GM21423 (cell line): Measurements from ENCODE around the gene FGD2.

Experiments
- ATAC-seq: cut with Tn5 transposase; IDR thresholded peaks from one replicate; pipeline ENCODE4 v1.9.1; 2021; ENCODE audit warnings: mild to moderate bottlenecking, moderate library complexity; ENCODE audit not compliant: unreplicated experiment

Gene FGD2

DNA sequence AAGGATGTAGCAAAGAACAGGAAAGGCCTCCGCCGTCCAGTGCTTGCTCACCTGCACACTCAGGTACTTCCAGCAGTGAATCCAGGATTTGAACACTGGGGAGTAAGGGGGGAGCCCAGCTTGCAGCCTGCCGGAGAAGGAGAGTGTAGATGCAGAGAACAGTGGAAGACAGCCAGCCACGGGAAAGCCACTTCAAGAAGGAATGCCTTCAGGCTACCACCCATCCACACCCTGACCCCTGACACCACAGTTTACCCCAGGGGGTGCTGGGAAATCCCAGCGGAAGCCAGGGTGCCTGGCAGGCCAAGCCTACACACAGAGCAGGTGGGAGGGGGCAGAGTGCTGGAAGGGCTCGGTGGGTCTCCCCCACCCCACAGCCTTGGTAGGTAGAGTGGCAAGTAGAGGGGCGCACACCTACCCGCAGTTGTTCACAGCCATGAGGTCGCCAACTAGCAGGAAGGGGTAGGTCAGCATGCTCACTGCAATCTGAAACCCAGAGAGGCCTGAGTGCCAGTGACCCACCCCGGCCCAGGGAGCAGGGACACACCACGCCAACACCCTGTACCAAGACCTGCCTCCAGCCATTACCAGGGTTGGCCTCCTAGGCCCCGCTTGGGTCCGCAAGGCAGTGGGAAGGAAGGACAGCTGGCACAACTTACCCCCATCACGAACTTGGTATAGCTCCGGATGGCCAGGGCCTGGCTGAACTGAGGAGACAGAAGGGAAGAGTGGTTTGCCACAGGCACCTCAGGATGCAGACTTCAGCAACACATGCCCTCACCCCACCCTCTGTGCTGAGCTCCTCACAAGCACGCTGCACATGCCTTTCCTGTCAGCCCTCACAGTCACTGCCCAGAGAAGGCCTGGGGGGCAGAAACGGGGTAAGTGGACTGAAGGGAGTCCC, 35.2 kb upstream of the FGD2 start:
- ATAC-seq: no peak

DNA sequence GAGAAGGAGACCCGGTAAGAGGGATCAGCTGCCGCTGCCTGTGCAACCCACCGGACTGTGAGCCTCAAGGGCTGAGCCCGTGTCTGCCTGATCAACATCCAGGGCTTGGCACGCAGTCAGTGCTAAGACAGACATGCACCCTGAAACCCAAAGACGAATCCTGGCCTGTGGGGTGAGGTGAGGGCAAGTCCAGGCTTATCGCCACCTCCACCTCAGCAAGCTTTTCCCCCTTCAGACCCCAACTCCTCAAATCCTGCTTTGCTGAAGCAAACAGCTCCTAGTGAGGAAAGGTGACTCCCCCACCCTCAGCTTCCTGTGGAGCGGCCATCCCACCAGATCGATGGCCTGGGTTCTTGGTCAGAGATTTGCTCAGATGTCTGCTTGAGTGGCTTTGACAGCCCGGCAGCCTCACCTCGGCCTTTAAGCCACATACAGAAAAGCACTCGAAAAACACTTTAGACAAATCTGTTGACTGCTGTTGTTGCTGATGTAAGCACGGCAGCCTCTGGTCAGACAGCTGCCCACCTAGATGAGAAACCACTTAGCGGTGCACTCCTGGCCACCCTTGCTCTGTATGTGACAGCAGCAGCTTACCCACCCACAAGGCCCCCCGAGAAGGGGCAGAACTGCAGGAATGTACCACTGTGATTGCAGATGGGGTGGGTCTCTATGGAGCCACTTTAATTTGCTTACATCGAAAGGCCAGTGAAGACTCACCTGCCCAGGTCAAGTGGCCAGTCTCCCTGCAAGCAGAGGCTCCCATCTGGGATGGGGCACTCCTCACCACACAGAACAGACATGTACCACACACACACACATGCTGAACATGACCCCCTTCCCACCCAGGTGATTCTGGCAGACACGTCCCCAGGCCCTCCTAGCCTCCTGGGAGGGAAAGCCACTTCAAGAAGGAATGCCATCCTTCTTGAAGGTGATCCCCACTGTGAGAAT, 34.3 kb upstream of the FGD2 start:
- no peak for ATAC-seq

DNA sequence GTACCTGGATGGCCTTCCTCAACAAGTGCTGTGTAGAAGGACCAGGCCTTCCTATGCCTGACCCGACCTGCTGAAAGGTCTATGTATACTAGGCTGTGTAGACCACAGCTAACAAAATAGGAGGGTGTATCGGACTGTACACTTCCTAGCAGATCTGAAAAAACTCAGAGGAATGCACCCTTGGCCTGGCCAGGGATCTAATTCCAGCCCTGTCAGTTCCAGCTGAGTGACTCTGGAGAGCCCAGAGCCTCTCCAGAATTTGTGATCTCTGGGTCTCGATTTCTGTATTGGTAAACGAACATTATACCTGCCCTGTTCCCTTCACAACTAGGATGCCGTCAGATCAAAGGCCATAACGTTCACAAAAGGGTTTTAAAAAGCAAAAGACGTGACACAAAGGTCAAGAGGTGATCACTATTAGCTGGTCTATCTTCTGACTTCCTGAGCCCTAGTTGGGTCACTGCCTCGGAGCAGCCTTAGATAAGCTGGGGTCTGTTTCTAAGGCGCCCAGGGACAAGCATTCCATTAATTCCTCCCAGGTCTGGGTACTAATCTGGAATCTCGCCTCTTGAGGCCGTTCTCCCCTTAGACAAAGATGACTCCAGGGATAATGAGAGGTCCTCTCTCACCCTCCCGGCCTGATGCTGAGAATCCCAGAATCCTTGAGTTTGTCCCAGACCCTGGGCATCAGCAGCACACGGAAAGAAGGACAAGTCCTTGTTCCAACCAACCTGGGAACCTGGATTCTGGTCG, 33.4 kb upstream of the FGD2 start:
- no peak for ATAC-seq

DNA sequence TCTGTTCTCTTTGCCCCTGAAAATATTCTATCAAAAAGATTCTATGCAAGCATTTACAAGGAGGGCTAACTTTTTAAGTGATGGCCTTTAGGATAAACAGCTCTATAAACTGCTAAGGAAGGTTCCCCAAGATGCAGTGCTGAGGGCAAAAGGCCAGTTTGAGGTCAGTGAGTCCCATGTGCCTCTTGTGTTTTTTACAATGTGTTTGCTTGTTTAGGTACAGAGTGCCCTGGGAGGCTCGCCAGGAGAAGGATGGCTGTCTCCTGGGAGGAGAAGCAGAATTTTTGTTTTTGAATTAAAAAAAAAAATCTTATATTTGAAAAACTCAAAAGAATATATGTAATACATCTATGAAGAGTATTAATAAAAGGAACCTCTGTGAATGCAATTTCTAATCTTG, 32.3 kb upstream of the FGD2 start:
- ATAC-seq: no peak

DNA sequence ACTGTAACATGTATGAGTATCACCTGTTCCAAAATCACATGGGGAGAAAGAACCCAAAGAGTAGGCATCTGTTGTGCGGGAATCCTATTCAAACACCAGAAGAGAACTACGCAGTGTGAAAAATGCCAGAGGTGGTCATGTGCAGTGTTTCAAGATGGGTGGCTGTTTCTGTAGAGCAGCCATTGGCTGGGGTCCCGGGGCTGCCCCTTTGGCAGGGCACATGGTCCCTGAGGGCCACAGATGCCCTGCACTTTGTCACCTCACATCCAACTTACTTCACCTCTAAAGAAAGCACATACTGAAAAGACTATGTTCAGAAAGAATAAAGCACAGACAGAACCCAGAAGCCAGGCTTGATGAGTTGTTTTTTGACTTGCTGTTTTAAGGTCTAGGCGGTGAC, 31.8 kb upstream of the FGD2 start:
- no peak for ATAC-seq

DNA sequence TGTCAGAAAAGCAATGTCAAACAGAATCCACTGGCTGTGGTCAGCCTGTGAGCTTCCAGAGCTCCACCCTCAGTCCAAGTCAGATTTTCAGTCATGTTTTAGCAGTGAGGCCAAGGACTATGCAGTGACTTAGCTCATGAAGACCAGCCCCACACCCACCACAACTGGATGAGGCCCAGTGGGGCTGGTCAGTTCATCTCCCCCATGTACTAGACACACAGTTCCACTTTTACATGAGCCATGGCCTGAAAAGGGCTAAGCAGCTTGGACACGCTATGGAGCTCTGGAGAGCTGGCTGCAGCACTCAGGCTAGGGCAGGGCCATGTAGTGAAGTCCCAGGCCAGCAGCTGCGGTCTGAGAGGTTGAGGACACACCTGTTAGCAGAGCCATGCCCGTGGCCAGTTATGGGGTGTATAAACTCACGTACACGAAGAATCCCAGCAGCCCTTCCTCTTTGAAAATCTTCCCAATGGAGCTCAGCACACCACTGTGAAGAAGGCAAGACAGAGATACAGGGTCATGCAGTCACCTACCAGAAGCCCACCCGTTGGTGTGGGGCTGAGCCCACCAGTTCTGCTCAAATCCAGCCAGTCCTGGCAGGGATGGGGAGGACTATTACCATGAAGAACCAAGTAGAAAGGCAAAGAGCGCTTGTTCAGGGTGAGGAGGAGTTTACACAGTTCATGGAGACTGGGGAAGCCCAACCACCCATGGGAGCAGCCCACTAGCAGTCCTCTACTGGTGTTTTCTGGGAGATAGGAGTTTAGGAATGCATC, 30.0 kb upstream of the FGD2 start:
- ATAC-seq: no peak

DNA sequence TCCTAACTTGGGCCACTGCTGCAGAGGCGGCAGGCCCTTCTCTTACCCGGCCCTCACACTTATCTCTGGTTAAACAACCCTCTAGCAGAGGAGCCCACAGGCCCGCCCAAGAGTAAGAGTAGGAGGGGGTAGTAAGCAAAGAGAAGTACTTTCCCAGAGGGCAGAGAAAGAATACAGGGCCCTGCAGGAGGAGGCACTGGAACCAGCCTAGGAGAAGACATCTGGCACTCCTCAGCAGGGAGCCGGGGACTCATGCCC, 29.5 kb upstream of the FGD2 start:
- ATAC-seq: no peak

DNA sequence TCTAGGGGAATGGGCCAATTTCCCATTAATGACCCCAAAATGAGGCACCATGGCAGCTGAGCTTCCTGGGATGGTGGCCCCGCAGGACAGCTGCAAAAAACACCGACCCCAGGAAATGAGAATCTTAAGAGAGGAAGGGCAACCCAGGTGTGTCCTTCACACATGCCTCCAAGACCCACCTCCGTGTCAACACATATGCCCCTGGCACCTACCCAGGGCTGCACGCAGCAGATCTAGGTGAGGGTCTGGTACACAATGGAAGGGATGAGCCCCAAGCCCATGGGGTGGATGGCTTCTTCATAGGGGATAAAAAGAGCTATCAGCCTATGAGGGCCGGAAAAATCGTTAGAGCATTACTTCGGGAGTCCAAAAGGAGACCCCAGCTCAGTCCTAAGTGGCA, 28.9 kb upstream of the FGD2 start:
- no peak for ATAC-seq

DNA sequence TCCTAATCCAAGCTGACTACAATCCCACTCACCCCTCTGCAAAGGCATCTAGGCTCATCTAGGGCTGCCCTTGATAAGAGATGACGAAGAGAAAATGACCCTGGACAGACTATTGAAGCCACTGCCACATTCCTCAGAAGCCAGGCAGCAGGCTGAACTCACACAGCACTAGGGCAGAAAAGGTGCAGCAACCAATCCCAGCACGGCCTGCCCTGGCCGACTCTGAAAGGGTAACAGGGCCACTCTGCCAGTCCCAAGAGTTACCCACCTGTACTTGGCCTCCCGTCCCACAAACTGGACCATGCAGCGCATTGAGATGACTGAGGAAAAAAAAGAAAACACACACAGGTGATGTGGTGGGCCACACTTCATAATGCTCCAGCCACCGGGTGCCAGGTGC, 28.5 kb upstream of the FGD2 start:
- no peak for ATAC-seq

DNA sequence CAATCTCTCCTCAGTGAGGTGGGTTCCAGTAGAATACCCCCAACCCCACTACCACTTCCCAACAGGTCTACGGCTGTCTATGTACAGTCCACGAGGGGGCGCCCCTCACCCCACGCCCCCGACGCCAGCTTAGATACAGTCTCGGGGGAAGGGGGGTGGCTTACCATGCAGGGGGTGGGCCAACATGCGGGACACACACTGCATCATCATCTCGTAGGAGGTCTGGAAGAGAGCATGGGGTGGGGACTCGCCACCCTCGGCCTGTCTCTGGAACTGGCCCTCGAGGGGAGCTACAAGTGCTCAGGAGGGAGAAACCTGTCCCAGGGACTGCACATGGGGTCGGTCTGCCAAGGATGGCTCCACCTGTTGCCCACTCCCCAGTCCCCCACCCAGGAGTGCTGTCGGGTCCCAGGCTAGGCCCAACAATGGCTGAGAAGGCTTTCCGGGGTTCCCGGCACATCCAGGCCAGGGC, 27.9 kb upstream of the FGD2 start:
- ATAC-seq: no peak

DNA sequence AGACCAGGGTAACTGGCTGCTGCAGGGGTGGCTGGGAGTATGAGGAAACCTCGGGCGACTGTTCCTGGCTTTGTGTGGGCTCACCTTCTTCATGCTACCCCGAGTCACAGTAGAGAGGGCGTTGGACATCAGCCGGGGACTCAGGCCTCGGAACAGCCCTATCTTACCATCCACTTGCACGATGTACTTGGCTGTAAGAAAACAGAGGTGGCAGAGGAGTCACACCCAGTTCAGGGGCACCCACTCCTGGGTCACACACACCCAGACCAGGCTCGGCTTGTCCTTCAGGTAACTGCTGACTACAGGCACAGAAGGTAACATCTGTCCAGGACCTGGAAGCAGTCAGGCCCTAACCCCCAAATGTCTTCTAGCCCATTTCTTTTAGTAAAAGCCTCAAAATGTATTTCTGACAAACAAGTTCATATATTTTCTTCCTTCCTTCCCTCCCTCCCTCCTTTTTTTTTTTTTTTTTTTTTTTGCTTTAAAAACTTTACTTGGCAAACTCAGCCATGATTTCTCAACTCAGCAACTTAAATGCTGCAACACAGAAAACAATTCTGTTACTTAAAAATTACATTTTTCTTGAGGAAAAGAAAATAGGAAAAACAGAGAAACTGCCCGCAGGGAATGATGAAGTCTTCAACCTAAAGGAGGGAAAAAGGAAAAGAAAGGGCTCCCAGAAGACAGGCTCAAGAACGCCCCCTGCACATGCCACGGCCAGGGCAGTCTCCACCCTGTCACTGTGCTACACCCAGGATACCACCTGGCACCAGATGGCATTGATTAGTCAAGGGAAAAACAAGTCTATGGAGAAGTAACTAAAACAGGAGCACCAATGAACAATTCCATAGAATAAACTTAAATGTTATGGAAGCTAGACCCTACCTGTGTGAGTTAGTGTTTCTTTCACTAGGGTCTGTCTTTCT, 26.8 kb upstream of the FGD2 start:
- no peak for ATAC-seq

DNA sequence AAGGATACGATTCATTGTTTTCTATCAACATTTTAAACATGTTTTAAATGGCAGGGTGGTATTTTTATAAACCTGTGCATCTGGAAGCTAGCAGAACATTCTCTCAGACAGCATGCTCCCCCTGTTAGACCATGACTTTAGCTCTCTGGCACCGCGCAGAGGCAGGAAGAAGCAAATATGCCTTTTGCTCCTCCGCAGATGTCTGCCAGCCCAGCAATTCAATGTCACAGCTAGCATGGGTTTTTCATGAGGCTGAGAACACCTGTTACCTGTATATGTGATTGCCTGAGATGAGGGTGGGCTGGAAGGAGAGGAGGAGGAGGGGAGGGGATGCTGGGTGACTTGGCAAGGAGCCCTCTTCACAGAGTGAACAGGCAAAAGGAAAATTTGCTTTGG, 26.1 kb upstream of the FGD2 start:
- ATAC-seq: no peak

DNA sequence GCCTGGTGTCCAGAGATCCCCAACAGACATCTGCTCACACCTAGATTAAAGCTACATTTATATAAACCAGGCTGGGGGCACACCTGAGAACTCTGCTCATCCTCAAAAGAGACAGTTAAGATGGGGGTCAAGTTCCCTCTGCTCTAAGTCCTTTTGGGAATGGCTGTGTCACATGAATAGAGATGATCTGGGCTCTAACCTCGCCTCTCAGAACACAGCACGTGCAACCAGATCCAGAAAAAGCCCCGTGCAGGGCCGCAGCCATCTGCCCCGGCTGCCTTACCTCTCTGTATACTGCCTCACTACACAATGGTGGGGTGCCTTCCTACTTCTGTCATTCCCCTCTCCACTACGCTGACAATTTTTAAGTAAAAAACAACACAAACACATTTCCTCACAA, 25.3 kb upstream of the FGD2 start:
- no peak for ATAC-seq

DNA sequence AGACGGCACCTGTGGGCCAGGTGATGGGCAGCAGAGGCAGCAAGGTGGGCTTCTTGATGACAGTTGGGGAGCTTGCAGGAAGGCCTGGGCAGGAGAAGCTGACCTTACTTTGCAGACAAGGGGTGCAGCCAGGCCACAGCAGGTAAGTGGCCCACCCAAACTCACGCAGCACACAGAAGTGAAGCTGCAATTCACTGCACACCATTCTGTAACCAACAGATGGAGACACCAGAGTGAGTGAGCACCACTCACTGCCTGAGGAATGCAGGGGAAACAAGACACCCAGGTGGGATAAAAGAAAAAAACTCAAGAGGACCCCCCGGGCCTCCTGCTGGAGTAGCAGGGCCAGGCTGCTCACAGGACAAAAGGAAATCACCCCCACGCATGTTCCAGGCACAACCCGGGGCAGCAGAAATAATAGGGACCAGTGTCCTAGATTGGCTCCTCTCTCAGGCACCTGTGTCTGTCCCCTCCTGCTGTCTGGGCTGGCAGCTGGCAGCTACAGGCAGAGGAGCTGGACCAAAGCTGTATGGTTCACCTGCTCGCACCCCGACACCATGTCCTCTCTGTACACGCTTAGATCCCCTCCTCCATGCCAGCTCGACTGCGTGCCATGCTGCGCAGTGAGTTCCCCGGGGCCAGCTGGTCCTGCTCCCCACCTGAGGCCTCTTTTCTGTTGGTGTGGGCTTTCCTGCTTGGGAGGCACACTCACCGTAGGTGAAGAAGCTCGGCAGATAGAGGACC, 24.4 kb upstream of the FGD2 start:
- ATAC-seq: no peak

DNA sequence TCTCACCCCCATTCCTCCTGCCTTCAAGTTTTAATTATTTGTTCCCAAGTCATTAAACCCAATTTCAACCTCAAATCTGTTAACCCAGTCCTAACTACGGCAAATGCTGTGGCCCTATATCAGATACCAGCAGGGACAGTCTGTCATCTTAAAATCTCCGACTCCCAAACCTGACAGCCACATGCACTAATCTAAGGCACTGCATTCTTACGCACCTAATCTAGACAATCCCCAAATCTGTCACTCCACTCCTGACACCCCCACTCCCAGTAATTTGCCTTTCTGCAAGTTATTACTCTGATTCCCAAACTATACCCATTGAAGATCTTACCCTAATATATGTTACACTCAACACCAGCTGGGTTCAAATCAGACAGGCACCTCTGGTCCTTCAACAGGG, 21.9 kb upstream of the FGD2 start:
- no peak for ATAC-seq

DNA sequence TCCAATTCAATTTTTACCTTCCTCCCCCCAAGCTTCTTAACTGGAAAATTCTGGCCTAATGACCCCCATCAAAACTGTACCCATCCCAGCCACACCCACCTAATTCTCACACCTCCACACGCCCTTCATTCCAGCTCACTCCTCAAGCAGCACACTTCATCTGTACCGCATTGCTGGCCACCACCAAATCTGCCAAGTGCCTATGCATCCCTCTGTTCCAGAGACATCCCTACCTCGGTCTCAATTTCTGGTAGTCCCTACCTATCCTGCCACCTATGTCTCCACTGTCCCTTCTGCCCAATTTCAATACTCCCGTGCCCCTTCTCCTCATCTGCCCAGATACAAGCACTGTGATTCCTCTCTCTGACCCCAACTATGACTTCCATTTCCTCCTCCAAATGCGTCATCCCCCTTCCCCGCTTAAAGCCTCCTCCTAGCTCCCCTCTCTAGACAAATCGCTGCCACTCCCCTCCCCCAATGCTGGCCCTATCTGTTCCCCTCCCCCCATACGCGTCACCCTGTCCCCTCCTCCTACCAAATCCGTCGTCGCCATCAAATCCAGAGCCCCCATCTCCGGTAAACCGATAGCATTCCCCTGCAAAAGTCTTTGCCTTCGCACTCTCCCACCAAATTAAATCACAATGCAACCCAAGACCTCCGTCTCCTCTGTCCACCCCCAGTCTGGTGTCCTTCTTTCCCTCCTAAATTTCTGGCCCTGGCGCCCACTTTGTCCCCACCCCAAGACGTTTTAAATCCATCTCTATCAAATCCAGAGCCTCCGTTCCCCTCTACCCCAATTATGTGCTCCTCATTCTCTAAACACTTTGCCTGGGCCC, 20.7 kb upstream of the FGD2 start:
- ATAC-seq: no peak

DNA sequence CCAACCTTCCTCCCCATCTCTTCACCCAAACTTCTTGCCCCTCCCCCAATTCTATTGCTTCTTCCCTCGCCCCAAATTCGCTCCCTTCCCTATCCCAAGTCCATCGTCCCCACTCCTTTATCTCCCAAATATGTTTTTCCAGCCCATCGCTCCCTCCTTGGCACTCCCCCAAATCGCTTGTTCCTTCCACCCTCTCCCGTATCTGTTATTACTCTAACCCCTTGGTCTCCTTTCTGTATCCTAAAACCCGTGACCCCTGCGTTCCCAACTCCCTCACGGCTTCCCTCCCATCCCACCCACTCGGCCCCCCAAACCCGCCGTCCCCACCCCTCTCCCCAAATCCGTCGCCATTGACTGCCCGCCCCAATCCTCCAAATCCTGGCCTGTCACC, 20.0 kb upstream of the FGD2 start:
- no peak for ATAC-seq
